Left forelimb (tissue), 1 donor: ENCODE measurements around the gene SYCE3.
A peak's percentile ranks its signal among the peaks of the same experiment; 100 is the strongest.

Experiments used
- DNase-seq: peaks from one replicate; pipeline ENCODE4 v3.0.0-alpha.2; 2018; ENCODE audit warnings: low spot score

Gene SYCE3

DNA sequence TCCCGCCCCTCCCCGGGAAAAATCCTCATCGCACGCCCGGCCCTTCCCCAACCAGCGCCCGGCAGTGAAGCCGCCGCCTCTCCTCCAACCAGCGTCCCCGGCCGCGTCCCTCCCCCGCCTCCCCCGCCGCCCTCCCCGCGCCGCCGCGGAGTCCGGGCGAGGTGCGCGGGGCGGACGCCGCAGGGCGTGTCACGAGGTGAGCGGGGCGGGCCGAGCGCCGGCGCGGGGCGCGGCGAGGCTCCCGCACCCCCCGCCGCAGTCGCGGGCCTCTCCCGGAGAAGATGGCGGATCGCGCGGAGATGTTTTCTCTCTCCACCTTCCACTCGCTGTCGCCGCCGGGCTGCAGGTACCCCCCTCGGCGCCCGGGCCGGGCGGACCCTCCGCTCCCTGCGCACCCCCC lies 37.8 kb upstream of the SYCE3 start, which contains the start of gene MAPK8IP2:
TSS of gene MAPK8IP2 (plus strand) at position 256 of the 400 bp plus-strand sequence. CDS start at position 282, 26 bp downstream.
- no peak for DNase-seq

GRCh38 chr22:50599816-50600455 lies 37.2 kb upstream of the SYCE3 start:
- peak; percentile 81 for DNase-seq

GRCh38 chr22:50597097-50597496 lies 34.4 kb upstream of the SYCE3 start:
- no peak for DNase-seq

GRCh38 chr22:50595189-50595588 lies 32.5 kb upstream of the SYCE3 start:
- no peak for DNase-seq

- no peak for DNase-seq
Observed at GRCh38 chr22:50587407-50587806, 24.7 kb upstream of the SYCE3 start.

DNA sequence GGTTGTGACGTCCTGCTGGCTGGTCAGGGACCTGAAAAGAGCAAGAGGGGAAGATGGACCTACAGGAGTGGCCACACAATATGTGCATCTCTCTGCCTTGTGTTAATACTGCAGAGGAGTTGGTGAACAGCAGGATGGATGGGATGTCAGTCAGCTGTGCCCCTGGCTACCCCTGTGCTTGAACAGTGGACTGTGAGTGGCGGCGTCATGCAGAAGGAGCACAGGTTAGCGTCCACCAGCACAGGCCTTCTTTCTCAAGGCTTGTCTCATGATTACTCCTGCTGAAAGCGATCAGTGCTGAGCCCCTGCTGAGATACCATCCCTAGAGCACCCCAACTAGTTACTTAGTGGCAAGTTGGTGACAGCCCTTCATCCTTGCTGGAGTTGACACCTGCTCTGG lies 23.7 kb upstream of the SYCE3 start:
- DNase-seq, result no peak

DNA sequence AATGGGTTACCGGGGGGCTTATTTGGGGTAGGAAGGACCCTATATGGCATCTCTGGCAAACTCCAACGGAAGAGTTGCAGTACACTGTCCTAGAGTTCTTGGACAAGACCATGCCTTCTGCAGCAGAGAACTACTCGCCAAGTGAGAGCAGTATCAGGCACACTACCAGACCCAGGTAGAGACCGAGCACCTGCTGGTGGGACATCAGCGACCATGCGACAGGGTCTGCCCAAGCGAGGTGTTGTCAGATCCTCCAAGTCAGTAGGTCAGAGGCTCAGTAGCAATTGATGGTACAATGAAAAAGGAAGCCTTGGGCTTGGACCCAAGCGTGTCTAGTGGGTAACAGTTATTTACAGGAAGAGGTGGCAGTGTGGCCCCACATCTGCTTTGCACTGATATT lies 23.1 kb upstream of the SYCE3 start:
- no peak for DNase-seq

- DNase-seq, result no peak
Observed at GRCh38 chr22:50585238-50585637, 22.5 kb upstream of the SYCE3 start.

DNA sequence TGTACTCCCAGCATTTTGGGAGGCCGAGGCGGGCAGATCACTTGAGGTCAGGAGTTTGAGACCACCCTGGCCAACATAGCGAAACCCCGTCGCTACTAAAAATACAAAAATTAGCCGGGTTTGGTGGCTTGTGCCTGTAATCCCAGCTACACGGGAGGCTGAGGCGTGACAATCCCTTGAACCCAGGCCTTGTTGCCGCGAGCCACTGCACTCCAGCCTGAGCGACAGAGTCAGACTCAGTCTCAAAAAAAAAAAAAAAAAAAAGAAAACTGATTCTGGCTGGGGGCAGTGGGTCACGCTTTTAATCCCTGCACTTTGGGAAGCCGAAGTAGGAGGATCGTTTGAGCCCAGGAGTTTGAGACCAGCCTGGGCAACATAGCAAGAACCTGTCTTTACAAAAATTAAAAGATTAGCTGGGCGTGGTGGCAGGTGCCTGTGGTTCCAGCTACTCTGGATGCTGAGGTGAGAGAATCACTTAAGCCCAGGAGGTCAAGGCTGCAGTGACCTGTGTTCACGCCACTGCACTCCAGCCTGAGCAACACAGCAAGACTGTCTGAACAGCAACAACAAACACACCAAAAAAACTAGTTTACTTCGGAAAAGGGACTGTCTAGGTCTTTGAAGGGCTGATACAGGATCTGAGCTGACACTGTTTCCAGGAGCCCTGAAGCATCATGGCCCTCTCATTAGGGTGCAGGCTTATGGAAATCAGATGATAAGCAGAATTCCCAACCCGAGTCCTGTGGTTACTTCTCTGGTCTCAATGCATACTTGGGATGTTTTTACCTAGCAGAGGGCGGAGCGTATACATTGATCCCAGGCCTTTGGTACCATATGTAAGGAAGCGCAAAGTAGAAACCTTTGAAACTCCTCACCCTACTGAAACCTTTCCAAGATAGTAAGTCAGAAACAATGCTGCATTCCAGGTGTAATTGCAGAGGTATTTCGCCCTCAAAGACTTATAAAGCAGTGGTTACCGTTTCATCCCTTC lies 21.7 kb upstream of the SYCE3 start:
- DNase-seq, result no peak

DNA sequence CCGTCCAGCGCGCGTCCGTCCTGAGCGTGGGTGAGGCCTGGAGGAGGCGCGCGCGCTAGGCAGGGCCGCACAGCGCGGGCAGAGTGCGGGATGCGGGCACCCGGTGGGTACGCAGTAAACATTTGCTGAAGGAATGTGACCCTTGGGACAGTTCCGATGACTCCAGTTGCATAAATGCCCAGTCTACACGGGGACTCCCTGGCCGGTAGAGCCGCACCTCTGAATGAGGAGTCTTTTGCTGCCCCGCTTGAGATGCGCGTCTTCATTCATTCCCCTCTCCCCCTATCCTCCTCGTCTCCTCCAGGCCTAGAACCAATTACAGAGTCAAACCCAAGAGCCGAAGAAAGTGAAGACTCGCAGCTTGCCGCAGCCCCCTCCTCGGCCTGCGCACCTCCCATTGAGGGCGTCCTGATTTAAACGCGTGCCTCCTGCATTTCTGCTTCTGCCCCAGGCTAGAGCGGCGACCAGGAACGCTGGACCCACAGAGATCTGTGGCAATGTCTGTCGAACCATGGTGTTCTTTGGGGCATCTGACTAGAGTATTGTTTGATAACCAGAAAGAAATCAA lies 20.7 kb upstream of the SYCE3 start:
- no peak for DNase-seq

DNA sequence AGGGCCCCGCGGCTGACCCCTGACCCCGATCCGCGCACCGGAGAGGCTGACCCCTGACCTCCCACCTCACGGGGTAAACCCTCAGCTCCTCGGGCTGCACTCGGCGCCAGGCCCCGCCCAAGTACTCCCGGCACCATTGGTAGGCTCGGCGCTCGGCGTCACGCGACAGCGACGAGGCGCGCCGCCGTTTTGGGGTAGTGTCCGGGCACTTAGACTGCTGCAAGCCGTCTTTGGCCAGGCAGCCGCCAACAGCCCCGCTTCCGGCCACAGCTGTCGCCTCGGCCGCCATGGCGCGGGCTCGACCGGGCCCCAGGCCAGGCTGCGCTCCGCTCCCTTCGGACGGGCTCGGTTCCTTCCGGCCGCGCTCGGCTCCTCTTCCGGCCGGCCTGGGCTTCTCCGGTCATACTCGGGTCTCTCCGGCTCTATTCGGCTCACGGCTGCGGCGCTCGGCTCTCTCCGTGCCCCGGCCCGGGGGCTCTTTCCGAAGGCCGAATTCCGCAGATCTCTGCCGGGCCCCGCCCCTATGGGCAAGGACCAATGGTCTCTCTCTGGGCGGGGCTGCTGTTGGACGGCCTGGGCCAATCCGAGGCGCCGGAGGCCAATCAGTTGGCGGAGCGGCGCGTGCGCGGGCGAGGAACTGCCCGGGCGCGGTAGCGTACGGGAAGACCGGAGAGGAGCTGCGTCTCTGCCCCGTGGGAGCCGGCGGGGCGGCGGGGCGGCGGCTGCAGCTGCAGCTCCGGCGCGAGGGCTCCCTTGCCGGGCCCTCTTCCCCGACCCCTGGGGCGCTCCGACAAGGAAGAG lies 20.0 kb upstream of the SYCE3 start, which contains the start of gene CHKB:
TSS of gene CHKB (minus strand) at position 357 of the 801 bp plus-strand sequence. CDS start at position 289, 68 bp downstream.
- DNase-seq, result peak; percentile 99

- no peak for DNase-seq
Observed at GRCh38 chr22:50581950-50582492, 19.3 kb upstream of the SYCE3 start.

- no peak for DNase-seq
Observed at GRCh38 chr22:50581031-50581949, 18.6 kb upstream of the SYCE3 start.

- no peak for DNase-seq
Observed at GRCh38 chr22:50579752-50580151, 17.0 kb upstream of the SYCE3 start.

DNA sequence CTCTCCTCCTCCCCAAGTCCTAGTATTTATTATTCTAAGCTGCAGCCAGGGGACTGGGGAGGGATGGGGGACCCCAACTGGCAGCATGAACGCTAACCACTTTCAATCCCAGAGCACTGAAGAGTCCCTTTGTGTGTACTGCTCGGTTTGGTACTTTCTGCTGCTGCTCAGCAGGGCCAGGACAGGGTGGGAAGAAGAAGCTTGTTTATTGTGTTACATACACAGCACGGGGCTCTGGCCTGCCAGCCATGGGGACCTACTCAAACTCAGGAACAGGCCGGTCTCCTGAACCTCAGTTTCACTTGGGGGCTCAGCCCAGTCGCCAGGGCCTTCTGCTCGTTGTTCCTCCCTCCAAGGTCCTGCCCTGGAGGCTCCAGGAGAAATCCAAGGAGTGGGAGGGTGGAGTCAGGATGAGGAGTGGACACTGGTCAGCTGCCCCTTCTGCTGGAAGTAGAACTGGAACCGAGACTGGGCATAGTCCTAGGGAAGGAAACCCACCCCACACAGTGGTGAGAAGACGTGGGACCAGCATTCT lies 16.1 kb upstream of the SYCE3 start:
- no peak for DNase-seq

DNA sequence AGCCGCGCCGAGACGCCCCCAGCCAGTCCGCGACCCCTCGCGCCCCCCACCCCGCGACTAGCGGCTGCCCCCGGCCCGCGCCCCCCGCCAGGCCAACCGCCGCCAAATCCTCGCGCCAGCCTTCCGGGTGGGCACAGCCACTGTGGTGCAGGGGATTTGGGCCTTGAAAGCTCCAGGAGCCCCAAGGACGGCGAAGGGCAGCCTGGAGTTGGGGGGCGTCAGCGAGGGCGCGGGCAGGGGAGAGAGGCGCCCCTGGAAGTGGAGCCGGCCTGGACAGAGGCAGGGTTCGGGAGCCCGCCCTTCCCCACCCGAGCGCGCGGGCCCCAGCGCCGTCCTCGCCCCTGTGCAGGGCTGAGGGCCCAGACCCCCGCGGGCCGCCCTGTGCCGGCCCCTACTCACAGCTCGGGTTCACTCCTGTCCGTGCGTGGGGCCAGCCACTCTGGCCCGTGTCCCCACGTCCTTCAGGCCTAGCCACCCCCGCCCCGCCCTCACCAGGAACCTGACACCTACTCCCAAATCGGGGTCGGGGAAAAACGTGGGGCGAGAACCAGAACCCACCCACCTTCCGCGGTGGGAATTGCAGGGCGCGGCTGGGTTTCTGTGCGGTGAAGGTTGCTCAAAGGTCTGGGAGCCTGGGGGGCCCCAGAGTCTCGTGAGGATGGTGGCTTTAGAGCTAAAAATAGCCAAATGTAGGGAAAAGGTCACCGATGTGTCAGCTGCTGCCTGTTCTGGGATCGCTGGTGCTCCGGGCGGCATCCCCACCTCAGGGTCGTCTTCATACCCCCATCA lies 15.5 kb upstream of the SYCE3 start, which contains the start of gene CPT1B:
TSS of gene CPT1B (minus strand) at position 441 of the 789 bp plus-strand sequence. CDS start 512 bp downstream, outside the sequence.
- DNase-seq, result no peak

DNA sequence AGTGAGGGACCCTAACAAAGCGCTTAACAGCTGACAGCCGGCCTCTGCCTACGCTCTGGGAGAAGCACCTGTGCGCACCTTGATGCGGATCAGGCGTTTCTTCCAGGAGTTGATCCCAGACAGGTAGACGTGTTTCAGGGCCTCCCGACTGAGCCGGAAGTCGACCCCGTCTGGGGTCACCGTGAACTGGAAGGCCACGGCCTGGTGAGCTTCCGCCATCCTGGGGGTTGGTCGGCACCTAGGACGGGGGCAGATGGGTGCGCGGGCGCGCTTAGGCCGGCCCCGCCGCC lies 14.9 kb upstream of the SYCE3 start:
- no peak for DNase-seq

GRCh38 chr22:50576806-50577696 lies 14.3 kb upstream of the SYCE3 start:
- no peak for DNase-seq
